Ascending aorta (tissue), 2 donors: Measurements from ENCODE around the gene SLC26A11. TPM values are rescaled to one million over a fixed set of nuclear protein-coding genes. Genes with fewer than 3 reads are reported as not detected.

ENCODE experiments used
- DNase-seq, 2 donors: peaks; one replicate each; pipeline ENCODE4 v3.0.0-alpha.2; 2019; ENCODE audit warnings: low spot score in 2 of 2
- H3K27ac ChIP-seq, 2 donors: fragments of 200-600 bp; sonication (generic); one replicate each; pipeline ENCODE4 v1.5.1; 2016 to 2017; ENCODE audit warnings: mild to moderate bottlenecking in 1 of 2
- H3K27me3 ChIP-seq: fragments of 200-600 bp; sonication (generic); one replicate; pipeline ENCODE4 v1.5.1; 2017
- H3K36me3 ChIP-seq, 2 donors: fragments of 200-600 bp; sonication (generic); one replicate each; pipeline ENCODE4 v1.5.1; 2016
- H3K4me1 ChIP-seq, 2 donors: fragments of 200-600 bp; sonication (generic); one replicate each; pipeline ENCODE4 v1.5.1; 2016 to 2017; ENCODE audit warnings: mild to moderate bottlenecking in 1 of 2
- H3K4me3 ChIP-seq, 2 donors: fragments of 200-600 bp; sonication (generic); one replicate each; pipeline ENCODE4 v1.5.1; 2016 to 2017; ENCODE audit warnings: mild to moderate bottlenecking in 1 of 2
- H3K9me3 ChIP-seq, 2 donors: fragments of 200-600 bp; sonication (generic); one replicate each; pipeline ENCODE4 v1.5.1; 2016
- intact Hi-C: fragments of 100-400 bp; cut with DNase I; formaldehyde crosslinking; loops from one replicate; pipeline ENCODE4 v1.15.1; 2023
- total RNA-seq: library from RNA; depleted of rRNA; stranded (reverse); fragments of >200 nt; gene quantifications from one replicate; pipeline ENCODE4 v1.1.0, GENCODE V29; 2016
- TF ChIP-seq, protein P1 (sequence below), 3 experiments: fragments of 200-600 bp in 2 of 3; fragments of 450-650 bp in 1 of 3; sonication (generic) in 2 of 3; IDR thresholded peaks; one replicate each; pipeline ENCODE4 v1.5.1; 2016 to 2019; ENCODE audit warnings: antibody characterized with exemption in 3 of 3, mild to moderate bottlenecking in 1 of 3, moderate library complexity in 1 of 3

Gene SLC26A11
- total RNA-seq, 1 donor from 2014 or later: 25.8 TPM

GRCh38 chr17:80245566-80246265 is 25.5 kb downstream of the SLC26A11 start:
- intact Hi-C loops: no loop called here
- Histone ChIP-seq H3K36me3 (peaks cover 70 to 77% of the 10 kb centered on the region in 2 donors), H3K9me3 (no peaks in the 10 kb centered on the region), H3K4me3 (no peak overlapping the region), H3K27ac (no peak overlapping the region), H3K4me1 (no peaks in the 10 kb centered on the region), H3K27me3 (no peaks in the 10 kb centered on the region)
- DNase-seq: no peak
- TF ChIP-seq, protein P1, sequence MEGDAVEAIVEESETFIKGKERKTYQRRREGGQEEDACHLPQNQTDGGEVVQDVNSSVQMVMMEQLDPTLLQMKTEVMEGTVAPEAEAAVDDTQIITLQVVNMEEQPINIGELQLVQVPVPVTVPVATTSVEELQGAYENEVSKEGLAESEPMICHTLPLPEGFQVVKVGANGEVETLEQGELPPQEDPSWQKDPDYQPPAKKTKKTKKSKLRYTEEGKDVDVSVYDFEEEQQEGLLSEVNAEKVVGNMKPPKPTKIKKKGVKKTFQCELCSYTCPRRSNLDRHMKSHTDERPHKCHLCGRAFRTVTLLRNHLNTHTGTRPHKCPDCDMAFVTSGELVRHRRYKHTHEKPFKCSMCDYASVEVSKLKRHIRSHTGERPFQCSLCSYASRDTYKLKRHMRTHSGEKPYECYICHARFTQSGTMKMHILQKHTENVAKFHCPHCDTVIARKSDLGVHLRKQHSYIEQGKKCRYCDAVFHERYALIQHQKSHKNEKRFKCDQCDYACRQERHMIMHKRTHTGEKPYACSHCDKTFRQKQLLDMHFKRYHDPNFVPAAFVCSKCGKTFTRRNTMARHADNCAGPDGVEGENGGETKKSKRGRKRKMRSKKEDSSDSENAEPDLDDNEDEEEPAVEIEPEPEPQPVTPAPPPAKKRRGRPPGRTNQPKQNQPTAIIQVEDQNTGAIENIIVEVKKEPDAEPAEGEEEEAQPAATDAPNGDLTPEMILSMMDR (IDR thresholded peaks at IDR 0.05): no peak

GRCh38 chr17:80246266-80246681 is 26.0 kb downstream of the SLC26A11 start:
- H3K9me3 ChIP-seq: no peaks in the 10 kb centered on the region
- no peaks in the 10 kb centered on the region for H3K4me1 ChIP-seq
- DNase-seq: no peak
- peaks cover 65 to 73% of the 10 kb centered on the region in 2 donors for H3K36me3 ChIP-seq
- intact Hi-C loops: no loop called here
- TF ChIP-seq, protein P1 (IDR thresholded peaks at IDR 0.05): no peak
- no peak overlapping the region for H3K27ac ChIP-seq
- H3K4me3 ChIP-seq: no peak overlapping the region
- H3K27me3 ChIP-seq: no peaks in the 10 kb centered on the region

DNA sequence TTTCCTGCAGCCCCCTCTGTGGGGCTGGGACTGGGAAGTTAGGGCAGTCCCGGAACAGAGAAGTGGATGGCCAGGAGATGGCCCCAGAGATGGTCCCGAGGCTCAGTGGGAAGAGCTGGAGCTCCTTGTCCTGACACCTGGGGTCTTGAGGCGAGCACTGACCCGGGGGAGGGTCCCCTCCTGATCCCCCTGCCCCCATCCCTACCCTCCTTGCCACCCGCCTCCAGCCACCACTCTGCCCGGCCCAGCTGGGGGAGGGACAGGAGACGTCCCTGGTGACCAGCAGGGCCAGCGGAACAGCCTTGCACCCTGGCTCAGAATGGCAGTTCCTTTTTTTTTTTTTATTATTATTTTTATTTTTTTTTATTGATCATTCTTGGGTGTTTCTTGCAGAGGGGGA is 26.5 kb downstream of the SLC26A11 start:
- intact Hi-C loops: no loop called here
- H3K4me1 ChIP-seq: no peaks in the 10 kb centered on the region
- H3K36me3 ChIP-seq: peaks cover 60 to 73% of the 10 kb centered on the region in 2 donors

DNA sequence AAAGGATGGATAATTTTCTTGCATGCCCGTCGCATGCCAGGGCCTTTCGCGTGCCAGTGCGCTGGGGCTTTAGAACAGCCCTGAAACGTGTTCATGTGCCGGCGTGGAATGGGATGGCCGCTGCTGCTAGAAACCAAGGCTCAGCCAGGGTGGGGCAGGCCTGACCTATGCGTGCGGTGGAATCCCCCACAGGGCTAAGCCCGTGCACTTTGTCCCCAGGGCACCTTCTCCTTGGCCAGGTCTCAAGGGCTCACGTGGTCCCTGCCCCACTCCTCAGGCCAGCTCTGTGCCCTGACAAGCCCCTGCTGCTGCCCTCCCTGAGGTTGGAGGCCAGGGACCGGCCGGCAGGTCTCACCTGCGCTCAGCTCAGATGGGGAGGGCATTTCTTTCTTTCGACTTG is 27.3 kb downstream of the SLC26A11 start:
- DNase-seq: no peak
- H3K27me3 ChIP-seq: no peaks in the 10 kb centered on the region
- intact Hi-C loops: no loop called here
- no peaks in the 10 kb centered on the region for H3K9me3 ChIP-seq
- peaks cover 53 to 71% of the 10 kb centered on the region in 2 donors for H3K36me3 ChIP-seq
- no peak overlapping the region for H3K4me3 ChIP-seq
- TF ChIP-seq, protein P1 (IDR thresholded peaks at IDR 0.05): no peak
- no peaks in the 10 kb centered on the region for H3K4me1 ChIP-seq
- H3K27ac ChIP-seq: no peak overlapping the region

More for the DNA sequence above, 26.5 kb downstream of the SLC26A11 start:
- Histone ChIP-seq H3K27me3 (no peaks in the 10 kb centered on the region), H3K4me3 (no peak overlapping the region), H3K27ac (no peak overlapping the region), H3K9me3 (no peaks in the 10 kb centered on the region)
- DNase-seq: no peak
- TF ChIP-seq, protein P1 (IDR thresholded peaks at IDR 0.05): no peak

GRCh38 chr17:80248001-80248893 is 28.0 kb downstream of the SLC26A11 start:
- TF ChIP-seq, protein P1 (IDR thresholded peaks at IDR 0.05): no peak
- H3K27me3 ChIP-seq: no peaks in the 10 kb centered on the region
- no peaks in the 10 kb centered on the region for H3K4me1 ChIP-seq
- peaks cover 56 to 72% of the 10 kb centered on the region in 2 donors for H3K36me3 ChIP-seq
- H3K27ac ChIP-seq: no peak overlapping the region
- H3K4me3 ChIP-seq: no peak overlapping the region
- DNase-seq: no peak
- intact Hi-C loops: no loop called here
- no peaks in the 10 kb centered on the region for H3K9me3 ChIP-seq
